HL-60 (cell line): ENCODE data around the gene KBTBD4.

Source experiments
- DNase-seq, 2 experiments: peaks; one replicate each; pipeline ENCODE4 v3.0.0-alpha.2; 2010 to 2020; ENCODE audit warnings: low read depth in 1 of 2, low spot score in 1 of 2
- H3K27ac ChIP-seq: fragments of 250-450 bp; sonication (Bioruptor Pico); replicated peaks from 2 replicates; pipeline ENCODE4 v1.5.1; 2020; ENCODE audit warnings: mild to moderate bottlenecking, moderate library complexity
- H3K27me3 ChIP-seq: fragments of 250-450 bp; sonication (Bioruptor Pico); 2 replicates; pipeline ENCODE4 v1.5.1; 2021; ENCODE audit warnings: mild to moderate bottlenecking, moderate library complexity; ENCODE audit not compliant: insufficient read depth, poor library complexity, severe bottlenecking
- H3K4me3 ChIP-seq: replicated peaks from 2 replicates; pipeline ENCODE4 v1.5.1; 2011; ENCODE audit warnings: mild to moderate bottlenecking, control low read depth, low read length; ENCODE audit not compliant: insufficient read depth
- GABPA ChIP-seq: IDR thresholded peaks from 2 replicates; pipeline ENCODE4 v1.6.1; 2012; ENCODE audit warnings: low read depth
- POLR2AphosphoS5 ChIP-seq: IDR thresholded peaks from 2 replicates; pipeline ENCODE4 v1.6.1; 2012; ENCODE audit warnings: low read depth
- SPI1 ChIP-seq: IDR thresholded peaks from 2 replicates; pipeline ENCODE4 v1.6.1; 2012; ENCODE audit warnings: low read depth, mild to moderate bottlenecking, borderline replicate concordance
- TF ChIP-seq, protein P1 (sequence below): IDR thresholded peaks from 2 replicates; pipeline ENCODE4 v1.6.1; 2012; ENCODE audit warnings: low read depth; ENCODE audit not compliant: insufficient replicate concordance
- TF ChIP-seq, protein P2 (sequence below): IDR thresholded peaks from one replicate; pipeline ENCODE4 v1.5.1; 2011; ENCODE audit warnings: low read length, control low read depth, inconsistent platforms; ENCODE audit not compliant: insufficient read depth

The KBTBD4 gene

DNA sequence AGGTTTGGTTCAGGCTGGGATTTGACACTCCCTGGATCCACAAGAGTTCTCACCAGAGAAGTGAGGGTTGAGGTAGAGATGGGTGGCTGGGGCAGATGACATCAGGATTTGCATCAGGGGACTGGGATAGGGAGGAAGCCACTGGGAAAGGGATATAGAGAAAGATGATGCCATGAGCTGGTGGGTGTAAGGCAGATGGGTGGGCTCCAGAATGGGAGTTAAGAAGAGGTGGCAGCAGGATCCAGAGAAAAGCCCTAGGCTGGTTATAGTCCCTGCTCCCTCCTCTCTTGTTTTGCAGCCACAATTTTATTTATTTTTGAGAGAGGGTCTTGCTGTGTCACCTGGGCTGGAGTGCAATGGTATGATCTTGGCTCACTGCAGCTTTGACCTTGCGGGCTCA lies 17.2 kb upstream of the KBTBD4 start:
- TF ChIP-seq, protein P1, sequence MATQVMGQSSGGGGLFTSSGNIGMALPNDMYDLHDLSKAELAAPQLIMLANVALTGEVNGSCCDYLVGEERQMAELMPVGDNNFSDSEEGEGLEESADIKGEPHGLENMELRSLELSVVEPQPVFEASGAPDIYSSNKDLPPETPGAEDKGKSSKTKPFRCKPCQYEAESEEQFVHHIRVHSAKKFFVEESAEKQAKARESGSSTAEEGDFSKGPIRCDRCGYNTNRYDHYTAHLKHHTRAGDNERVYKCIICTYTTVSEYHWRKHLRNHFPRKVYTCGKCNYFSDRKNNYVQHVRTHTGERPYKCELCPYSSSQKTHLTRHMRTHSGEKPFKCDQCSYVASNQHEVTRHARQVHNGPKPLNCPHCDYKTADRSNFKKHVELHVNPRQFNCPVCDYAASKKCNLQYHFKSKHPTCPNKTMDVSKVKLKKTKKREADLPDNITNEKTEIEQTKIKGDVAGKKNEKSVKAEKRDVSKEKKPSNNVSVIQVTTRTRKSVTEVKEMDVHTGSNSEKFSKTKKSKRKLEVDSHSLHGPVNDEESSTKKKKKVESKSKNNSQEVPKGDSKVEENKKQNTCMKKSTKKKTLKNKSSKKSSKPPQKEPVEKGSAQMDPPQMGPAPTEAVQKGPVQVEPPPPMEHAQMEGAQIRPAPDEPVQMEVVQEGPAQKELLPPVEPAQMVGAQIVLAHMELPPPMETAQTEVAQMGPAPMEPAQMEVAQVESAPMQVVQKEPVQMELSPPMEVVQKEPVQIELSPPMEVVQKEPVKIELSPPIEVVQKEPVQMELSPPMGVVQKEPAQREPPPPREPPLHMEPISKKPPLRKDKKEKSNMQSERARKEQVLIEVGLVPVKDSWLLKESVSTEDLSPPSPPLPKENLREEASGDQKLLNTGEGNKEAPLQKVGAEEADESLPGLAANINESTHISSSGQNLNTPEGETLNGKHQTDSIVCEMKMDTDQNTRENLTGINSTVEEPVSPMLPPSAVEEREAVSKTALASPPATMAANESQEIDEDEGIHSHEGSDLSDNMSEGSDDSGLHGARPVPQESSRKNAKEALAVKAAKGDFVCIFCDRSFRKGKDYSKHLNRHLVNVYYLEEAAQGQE = no peak
- TF ChIP-seq POLR2AphosphoS5 (no peak), SPI1 (no peak), GABPA (no peak)
- TF ChIP-seq, protein P2, sequence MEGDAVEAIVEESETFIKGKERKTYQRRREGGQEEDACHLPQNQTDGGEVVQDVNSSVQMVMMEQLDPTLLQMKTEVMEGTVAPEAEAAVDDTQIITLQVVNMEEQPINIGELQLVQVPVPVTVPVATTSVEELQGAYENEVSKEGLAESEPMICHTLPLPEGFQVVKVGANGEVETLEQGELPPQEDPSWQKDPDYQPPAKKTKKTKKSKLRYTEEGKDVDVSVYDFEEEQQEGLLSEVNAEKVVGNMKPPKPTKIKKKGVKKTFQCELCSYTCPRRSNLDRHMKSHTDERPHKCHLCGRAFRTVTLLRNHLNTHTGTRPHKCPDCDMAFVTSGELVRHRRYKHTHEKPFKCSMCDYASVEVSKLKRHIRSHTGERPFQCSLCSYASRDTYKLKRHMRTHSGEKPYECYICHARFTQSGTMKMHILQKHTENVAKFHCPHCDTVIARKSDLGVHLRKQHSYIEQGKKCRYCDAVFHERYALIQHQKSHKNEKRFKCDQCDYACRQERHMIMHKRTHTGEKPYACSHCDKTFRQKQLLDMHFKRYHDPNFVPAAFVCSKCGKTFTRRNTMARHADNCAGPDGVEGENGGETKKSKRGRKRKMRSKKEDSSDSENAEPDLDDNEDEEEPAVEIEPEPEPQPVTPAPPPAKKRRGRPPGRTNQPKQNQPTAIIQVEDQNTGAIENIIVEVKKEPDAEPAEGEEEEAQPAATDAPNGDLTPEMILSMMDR = no peak
- no peak for DNase-seq
- Histone ChIP-seq H3K27ac (no peak overlapping the region), H3K4me3 (no peak overlapping the region), H3K27me3 (peaks cover 17% of the 10 kb centered on the region)

DNA sequence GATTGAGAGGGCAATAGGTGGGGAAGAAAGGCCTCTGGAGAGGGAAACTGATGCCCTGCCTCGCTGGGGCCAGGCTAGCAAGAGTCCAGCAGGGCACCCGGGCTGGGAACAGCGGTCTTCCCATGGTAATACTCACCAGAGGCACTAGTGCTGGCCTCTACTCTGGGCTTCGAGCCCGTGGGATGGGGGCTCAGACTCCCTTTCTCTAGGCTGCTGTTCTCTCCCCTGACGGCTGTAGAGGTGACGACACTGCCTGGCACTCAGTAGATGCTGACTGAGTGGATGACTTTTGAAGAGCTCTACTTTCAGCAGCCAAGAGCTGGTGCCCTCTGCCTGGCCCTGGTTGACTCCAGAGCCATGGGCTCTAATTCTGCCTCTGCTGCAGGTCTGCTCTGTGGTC lies 16.3 kb upstream of the KBTBD4 start:
- Histone ChIP-seq H3K4me3 (no peak overlapping the region), H3K27me3 (peaks cover 17% of the 10 kb centered on the region), H3K27ac (no peak overlapping the region)
- TF ChIP-seq SPI1 = no peak
- no peak for TF ChIP-seq GABPA
- TF ChIP-seq, protein P2 = no peak
- TF ChIP-seq, protein P1 = no peak
- TF ChIP-seq POLR2AphosphoS5 = no peak
- no peak for DNase-seq

DNA sequence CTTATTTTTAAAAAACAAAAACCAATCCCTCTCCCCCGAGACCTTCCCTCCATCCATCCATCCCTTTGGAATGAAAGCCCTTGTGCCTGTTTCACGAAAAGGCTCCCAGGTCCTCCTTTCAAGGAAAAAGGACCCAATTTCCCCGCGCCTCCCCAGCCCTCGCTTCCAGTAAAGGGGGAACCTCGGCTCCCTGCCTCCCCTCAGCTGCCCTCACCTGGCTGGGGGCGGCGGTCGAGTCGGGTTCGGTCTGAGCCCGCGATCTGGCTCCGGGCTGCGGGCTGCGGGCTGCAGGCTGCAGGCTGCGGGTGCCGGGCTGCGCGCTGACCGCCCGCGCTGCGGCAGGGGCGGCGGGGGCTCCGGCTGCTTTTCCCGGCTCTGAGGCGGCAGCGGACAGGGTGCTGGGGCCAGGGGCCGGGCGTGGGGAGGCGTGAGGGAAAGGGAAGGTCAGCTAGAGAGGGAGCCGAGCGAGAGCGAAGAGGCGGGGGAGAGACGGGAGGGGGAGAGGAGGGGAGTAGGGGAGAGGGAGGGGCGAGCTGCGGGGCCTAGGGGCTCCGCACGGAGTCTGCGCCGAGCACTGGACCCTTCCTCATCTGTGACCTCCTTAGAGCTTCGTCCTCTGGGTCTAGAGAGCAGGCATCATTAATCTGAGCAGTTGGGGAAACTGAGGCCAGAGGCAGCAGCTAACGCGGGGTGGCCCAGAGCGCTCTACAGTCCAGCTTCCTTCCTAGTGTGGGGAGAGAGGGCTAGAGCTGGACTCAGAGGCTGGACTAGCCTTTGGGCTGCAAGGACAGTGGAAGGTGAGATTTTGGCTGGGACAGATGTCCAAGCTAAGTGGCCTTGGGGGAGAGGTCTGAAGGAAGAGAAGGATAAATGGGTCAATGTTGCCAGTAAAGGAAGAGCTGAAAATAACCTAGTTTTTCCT lies 15.4 kb upstream of the KBTBD4 start, which contains the start of gene C1QTNF4:
TSS of gene C1QTNF4 (minus strand) at position 478 of the 922 bp plus-strand sequence. CDS start 3,601 bp downstream, outside the sequence.
- DNase-seq = no peak
- no peak for TF ChIP-seq GABPA
- no peak for TF ChIP-seq POLR2AphosphoS5
- no peak for TF ChIP-seq SPI1
- TF ChIP-seq, protein P1 = no peak
- TF ChIP-seq, protein P2 = no peak
- Histone ChIP-seq H3K27me3 (peaks cover 17% of the 10 kb centered on the region), H3K27ac (no peak within 1 kb of the TSS), H3K4me3 (no peak within 1 kb of the TSS)
